ENCODE results near the gene SSR4.

GRCh38 chrX:153825042-153825441, 30.6 kb downstream of the SSR4 start:
- TF ChIP-seq CTCF (IDR thresholded peaks at IDR 0.05) = no peak
- no peak for TF ChIP-seq POLR2A (IDR thresholded peaks at IDR 0.05; ENCODE audit: low read depth)
